GDM1 (cell line): ENCODE results near the gene GLI3.

ENCODE experiments used
- DNase-seq: peaks from one replicate; lab custom pipeline; 2025; lab: John Stamatoyannopoulos, UW

Gene GLI3

DNA sequence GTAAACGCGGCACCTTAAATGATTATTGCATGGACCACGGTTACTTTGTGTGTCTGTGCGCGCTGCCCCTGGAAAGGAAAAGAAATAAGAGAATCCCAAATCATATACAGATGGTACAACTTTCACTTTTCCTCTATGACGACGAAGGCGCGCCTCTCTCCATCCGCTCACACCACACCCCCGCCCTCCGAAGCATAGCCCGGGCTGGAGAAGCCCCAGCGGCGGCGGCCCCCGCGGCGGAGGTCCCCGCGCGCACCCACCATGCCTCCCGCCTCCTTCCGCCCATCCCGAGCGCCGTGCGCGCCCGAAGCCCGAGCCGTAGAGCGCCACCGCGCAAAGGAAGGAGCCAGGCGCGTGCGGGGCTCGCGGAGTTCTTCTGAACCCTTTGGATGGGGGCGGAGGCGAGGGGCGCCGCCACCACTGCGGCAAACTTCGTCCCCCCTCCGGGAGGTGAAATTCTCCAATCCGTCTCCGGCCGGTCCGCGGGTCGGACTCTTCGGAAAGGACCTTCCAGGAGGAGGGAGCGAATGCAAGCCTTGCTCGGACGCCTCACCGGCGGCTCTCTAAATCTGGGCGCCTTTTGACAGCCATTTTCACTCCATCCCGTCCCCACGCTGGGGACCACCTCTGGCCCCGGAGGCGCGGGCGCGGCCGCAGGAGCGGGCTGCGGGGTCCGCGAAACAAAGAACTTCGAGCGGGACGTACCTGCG is 588 bp downstream of the GLI3 start:
- DNase-seq, result no peak

DNA sequence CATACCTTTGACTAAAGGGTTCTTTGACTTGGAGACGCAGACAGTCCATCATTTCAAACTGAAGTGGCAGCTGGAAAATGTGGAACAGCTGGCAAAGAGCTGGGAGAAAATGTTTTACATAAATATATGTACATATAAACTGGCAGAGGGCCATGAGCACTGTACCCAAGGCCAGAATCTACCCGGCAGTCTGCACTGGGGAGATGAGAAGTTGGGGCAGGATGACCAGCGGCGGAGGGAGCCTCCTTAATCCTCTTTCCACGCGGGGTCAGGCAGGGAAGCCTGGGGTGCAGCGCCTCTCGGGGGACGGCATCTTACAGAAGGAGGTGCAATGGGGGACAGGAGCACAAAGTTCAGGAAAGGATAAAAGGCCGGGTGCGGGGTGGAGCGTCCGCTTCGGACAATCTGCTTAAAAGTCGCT is 1.3 kb downstream of the GLI3 start:
- no peak for DNase-seq

DNA sequence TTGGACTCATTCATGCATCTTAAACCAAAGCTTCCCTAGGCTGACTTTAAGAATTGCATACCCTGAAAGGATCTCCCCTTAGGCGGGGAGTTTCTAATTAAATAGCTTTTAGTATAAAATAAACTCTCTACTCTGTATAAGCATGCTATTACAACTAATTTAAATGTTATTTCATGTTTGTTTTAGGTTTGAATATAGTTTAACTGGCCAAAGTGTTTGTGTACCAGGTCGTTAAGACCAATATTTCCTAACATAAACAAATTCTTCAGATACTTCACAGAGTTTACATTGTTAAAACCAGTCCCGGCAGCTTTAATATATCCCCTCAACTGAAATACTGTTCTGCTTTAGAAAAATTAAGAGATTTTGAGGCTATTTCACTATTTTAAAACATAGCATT is 2.3 kb downstream of the GLI3 start:
- no peak for DNase-seq

DNA sequence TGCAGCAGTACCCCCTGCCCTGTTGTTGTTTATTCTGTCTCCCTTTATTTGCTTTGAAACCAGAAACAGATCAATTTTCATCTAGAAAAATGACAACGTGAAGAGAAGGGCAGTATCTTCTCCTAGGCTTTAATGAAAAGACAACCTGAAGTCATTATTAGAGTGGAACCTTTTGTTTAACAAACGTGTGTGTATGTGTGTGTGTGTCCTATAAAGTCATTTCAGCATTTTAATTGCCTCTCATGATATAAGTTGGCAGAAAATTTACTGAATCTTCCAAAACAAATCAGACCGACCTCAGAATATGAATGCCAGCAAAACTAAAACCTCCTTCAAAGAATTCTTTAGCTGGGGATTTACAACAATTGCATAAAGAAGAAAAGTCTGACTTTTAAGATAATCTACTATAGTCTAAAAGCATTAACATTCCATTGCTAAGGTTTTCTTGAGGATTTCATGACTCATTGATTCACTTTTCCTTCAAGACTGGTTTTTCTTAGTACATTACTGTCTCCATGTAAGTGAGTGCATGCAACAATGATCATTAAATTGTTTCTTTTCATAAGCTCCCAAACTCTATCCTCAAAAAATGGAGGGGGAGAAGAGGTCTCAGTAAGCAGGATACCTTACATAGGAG is 3.2 kb downstream of the GLI3 start:
- DNase-seq, result no peak

DNA sequence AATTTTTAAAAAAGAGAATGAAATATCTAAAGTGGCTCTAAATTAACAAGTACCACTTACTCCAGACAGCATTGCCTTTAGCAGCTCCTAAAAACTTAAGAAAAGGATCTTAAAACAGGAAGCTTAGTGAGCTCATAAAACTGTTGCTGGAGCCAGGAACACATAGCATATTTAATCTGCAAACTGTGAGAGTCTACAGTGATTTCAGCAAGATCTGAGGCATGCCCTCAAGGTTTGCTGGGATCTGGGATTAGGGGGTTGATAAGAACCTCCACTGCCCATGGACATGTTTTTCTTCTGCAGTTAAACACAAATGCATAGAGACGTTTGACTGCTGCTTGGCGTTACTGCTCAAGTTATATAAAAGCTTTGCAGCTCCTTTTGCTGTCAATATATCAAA is 3.8 kb downstream of the GLI3 start:
- no peak for DNase-seq

DNA sequence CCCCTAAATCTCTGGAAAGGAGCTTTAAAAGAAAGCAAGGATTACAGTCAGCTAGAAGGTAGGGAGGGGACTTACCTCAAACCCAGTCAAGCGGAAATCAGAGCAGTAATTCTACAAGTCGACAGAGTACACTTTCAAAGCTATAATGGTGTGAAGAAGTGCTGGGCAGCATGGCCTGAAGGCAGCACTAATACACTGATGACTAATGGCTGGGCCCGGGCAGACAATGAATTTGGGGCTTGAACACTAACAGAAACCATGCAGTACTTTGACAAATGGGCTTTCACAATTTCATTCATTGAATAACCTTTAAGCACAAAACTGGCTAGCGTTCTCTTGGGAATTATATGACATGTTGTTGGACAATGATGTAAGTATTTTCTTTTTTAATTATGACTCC is 4.7 kb downstream of the GLI3 start:
- DNase-seq, result no peak

DNA sequence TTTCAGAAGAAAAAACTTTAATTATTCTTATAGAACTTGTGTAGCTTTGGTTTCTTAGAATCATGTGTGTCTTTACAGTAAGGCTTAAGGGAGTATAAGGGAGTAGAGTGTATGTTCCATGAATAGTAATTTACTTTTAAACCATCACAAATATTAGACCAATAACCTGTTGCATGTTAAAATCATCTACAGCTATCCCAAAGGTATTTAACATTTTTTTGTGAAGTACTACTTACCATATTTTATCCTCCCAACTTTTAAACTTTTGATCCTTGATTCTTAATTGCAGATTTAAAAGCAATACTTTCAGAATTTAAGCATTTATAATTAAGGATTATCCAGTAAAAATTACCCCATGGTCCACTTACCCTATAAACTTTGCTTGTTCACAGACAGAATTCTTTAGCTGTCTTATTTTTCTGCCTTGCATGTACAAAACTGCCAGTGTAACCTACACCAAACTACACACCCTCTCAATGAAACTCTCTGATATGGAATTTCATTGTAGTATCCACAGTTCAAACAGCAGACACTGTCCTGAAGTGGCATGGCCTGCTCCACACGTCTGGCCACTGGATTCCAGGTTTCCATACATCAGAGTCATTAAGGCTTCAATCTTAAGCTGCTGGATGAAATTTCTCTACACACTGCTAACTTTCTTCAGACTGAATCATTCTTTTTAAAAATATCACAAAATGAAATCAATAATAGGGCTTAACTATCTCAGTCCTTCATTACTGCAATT is 5.8 kb downstream of the GLI3 start:
- no peak for DNase-seq

DNA sequence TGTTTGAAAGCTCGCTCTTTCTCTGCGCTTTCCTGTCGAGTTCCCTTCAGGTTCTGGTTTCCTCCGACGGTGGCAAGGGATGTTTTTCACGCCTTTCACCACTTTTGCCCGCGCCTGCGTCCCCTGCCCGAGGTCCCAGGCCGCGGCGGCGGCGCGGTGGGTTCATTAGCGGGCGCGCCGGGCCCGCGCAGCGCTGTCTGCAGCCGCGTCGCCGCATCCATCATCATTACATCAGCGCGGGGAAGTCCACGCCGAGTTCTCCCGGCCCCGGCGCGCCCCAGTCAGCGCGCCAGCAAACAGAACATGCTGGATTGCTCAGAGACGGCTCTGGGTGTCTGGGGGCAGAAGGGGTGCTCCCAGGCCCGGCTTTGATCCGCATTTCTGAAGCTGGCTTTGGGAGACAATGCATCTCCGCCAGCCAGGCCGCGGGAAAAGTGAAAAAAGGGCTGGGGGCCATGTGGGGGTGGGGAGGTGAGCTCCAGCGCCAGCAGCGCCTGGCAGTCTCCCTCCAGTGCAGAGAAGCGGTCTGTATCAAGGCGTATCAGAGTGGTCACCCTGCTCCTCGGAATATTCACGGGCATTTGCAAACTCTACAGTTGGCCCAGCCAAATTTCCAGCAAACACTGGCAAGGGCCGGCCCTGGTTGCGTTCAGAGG is 8.9 kb downstream of the GLI3 start:
- no peak for DNase-seq

DNA sequence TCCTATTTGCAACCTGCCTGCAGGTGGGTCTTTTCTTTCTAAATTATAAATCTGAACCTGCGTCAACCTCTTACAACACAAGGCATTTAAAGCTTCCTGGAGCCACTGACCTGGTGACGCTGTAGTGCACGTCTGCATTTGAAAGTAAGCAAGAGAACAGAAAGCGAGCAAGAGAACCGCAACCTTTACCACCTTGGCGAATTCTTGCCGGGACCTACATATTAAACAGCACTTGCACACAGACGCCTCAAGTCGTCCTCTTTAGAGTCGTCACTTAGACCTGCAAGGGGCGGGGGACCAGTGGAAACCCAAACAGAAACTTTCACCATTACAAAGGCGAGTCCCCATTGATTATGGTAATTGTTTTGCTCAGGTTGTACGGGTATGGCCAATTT is 9.5 kb downstream of the GLI3 start:
- DNase-seq, result no peak

DNA sequence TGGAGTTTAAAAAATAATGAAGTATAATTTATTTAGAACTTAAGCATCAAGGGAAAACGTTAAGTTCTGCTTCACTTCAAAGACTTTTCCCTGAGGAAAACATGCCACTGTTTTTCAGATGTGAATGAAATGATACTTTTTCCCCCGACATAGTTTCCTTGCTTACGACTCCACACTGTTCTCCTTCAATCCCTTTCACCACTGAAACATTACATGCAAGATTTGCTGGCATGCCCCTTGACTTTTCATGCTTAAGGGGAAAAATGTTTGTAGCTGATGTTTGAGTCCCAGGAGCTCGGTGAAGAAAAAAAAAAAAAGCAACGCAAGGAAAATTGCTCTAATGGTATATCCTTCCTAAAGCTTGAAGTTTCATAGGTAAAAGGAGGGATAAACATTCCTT is 10.0 kb downstream of the GLI3 start:
- DNase-seq, result no peak

DNA sequence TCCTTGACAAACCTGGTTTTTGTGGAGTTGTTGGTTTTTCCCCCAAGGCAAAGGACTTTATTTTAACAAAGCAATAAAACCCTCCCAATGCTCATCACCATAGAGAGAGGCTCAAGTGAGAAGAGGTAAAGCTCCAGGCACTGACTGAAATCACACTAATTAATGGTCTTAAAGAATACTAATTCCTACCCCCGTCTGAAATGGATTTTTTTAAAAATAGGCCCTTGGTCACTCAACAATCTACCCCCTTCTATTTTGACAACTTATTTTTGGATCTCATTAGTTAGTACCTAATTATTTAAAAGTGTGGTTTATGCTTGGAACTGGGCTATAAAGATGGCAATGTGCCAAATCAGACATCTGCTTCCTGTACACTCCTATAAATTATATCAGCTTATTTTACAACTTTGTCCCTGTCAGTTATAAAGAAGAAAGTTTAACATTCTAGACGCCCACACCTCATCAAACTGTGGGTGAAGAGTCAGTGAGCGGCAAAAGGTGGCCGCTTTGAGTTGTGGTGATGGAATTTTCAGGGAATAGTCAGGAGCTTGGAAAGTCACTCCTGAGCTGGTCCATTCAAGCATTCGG is 10.6 kb downstream of the GLI3 start:
- no peak for DNase-seq

DNA sequence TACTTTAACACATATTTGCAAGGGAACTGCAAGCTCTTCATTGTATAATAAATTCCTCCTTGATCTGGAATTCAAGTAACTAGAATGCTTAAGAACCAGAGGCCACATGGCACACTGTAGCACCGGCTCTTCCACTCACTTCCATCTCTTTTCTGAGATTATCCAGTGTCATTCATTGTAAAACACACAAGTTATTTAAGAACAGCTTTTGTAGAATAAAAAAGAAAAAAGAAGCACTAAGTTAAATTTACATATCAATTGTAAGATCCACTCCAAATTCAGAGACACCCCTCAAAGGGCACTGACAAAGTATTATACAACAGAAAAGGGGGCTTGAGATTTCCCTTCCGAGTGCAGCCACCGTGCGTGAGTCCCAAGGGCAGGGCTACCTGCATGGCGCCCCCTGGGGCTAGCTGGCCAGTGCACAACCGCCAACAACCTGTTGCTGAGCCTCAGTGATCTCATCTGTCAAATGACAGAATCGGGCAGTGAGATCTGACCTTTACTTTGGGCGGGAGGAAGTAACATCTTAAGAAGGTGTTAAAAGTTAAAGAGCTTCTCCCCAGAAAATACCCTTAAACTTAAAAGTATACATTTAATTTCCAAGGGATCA is 12.5 kb downstream of the GLI3 start:
- DNase-seq, result no peak

DNA sequence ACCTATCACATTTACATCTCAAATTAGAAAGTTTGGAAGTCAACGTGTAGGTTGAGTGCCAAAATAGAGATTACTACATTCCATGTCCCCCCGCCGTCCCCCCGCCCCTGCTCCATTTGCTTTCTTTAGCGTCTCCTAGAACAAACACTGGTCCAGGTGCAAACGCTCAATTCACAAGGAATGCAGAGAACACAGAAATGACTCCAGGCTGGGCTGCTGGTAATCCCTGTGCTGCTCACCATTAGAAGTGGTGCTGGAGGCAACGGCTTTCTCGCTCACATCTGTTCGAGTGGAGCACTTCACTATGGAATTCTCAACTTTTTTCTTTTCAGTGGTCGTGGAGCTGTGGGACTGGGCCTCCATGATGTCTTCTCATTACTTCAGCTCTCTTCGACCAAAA is 14.1 kb downstream of the GLI3 start:
- DNase-seq, result no peak

DNA sequence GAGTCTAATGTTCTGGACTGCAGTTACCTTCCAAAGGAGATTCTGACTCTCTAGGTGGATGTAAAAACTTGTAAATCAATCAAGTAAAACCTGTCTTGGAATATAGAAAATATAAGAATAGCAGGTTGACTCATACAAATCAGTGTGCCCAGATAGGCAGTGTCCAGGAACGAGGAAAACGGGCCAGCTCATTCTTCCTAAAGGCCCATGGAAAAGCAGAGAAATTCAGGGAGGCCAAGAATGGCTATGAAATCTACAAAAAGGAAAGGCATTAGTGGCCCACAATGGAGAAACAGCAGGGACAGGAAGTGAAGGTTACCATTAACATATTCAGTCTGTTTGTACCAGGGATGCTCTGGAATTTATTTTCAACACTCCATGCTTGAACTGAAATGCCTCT is 14.9 kb downstream of the GLI3 start:
- DNase-seq, result no peak

DNA sequence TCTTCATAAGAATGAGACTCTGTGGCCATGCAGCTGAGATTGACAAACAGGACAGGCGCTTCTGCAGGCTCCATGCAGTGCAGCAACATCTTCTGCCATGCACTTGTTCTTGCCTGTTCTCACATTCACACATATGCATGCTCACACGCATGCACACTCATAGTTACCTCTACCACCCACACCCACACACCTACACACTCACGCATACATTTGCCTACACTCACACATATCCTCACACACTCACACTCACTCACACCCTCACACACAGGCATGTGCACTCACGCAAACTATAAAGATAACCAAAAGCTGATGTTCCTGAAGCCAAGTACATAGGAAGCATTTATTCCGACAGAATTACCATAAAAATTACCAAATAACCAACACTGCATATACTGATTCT is 15.7 kb downstream of the GLI3 start:
- no peak for DNase-seq

DNA sequence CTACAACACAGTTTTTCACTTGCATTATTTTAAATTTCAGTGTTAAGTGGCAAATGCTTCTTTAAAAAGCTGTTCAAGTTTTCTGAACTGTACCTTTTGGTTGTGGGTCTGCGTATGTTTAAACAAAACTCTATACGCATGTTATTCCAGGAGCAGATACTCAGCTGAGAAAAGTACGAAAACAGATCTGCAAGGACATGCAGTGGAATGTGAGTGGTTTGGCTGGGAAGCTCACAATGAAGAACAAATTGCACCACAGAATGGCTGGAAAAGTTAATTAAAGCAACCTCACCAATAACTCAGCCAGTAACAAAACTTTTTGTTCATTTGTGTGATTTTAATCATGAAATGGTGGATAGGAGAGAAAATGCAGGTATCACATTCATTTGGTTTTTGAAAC is 17.6 kb downstream of the GLI3 start:
- DNase-seq, result no peak

DNA sequence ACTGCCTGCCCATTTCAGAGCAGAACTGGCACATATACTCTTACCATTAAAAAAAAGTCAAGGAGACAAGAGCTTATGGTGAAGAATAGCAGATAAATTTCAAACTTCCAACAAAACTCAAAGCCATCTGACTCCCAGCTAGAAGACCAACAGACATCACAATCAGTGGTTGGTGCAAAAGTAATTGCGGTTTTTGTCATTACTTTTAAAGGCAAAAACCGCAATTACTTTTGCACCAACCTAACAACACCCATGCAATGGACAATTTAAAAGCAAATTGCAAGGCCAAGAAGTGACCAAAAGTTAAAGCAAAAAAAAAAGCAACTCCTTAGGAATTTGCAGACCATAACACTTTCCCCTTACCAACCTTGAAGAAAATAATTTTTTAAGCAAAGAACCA is 18.8 kb downstream of the GLI3 start:
- DNase-seq, result no peak

DNA sequence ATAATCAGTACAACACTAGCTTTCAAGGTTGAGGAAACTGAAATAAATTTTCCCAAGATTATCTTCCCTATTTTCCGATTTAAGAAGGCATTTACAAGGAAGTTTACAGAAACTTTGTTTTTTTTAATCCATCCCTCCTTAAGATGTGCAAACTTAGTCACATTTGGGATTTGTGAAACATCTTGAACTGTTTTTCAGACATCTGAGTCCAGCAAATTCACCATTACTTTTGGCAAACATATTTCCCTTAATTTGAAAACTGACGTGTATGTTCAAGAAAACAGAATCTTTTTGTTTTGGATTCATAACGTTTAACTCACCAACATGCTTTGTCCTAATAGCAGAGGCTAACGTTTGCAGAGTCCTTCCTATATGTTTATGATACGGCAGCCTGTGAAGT is 19.5 kb downstream of the GLI3 start:
- DNase-seq, result no peak

DNA sequence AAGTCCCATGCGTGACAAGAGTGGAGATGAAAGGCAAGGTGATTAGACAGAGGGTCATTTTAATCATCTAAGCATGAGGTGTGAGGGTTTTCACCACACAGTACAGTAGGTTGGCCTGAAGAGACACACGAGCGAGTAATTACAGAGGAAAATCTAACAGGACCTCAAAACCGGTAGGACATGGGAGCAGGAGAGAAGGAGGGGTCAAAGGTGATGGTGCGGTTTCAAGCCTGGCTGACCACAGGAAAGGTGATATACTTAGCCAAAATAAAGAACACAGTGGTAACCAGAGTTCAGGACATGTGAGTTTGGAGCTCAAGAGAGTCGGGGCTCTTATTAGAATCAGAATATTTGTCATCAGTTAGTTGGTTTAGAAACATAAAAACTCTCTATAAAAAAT is 20.0 kb downstream of the GLI3 start:
- DNase-seq, result no peak

DNA sequence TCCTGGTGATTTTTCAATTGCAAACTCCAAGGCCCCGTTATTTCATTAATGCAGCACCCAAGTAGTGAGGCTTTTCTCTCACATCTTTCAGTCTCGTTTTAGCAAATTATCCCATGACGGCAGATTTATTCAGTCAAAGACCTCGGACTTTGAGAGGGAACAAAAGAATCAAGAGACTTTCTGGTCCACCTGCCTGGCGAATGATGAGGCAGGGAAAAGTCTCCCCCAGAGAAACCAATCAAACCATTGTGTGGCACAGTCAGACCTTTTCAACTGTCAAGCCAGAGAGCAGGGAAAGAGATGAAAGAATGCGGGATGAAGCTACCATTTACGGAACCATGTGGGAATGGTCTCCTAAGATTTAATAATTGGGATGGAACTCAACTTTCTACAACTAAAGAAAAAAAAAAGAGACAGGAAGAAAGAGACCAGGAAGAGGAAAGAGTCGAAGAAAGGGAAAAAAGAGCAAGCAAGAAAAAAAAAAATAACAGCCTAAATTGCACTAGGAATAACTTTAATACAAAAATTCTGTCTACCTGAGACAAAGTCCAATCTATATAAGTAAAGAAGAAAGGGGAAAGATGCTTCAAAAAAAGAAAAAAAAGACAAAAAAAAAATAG is 22.8 kb downstream of the GLI3 start:
- DNase-seq, result no peak

DNA sequence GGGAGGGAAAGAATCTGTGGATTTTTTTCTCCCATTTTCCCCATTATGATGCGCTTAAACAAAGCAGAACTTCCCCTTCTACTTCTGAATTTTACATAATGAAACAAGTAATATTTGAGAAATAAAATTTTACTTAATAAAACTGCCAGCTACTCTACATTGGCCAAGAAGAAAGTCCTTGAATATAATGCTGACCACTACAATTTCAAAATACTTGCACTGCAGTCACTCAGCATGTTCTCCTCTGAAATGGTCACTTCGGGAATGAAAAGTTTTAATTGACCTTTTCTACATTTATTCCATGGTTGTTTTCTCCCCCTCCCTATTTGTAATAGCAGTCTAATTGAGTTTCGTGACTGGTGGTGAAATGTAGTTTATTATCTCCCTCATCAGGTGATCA is 23.9 kb downstream of the GLI3 start:
- DNase-seq, result no peak
